ENCODE results near the gene EFNA2. TPM values are rescaled to one million over a fixed set of nuclear protein-coding genes. Genes with fewer than 3 reads are reported as not detected.

EFNA2 gene
- total RNA-seq, 1 experiment from 2014 or later: 14.3 TPM

DNA sequence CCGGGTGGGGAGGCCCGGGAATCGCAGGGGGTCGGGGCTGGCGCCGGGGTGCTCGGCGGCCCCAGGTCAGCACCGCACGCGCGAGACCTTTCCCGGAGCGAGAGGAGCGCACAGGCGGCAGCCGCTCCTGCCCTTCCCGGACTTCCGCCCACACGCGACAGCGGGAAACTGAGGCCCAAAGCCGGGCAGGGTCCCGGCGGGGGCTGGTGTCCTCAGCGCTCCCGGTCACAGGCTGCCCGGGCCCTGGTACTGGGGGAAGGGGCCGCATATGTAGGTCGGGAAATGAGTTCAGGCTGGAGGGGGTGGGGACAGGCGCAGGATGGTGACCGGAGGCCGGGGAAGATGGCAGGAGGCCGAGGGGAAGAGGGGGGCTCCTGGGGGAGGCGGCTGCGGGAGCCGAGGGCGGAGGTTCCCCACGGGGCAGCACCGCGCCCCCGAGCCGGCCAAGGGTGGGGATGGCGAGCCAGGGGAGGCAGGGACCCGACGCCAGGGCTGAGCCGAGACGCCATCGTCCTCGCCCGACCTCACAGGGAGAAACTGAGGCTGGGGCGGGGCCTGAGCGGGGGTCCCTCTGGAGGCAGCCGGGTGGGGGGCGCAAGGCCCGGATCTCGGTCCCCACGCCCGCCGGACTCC, 48.5 kb upstream of the EFNA2 start:
- Histone ChIP-seq H3K4me1 (ENCODE audit: insufficient read depth, low read length) (no peaks in the 10 kb centered on the region), H3K9me3 (ENCODE audit: control insufficient read depth, low read depth, low read length) (no peaks in the 10 kb centered on the region), H4K5ac (ENCODE audit: insufficient read length, low read depth, low read length) (no peak overlapping the region), H3K14ac (ENCODE audit: insufficient read depth, low read length) (peak overlapping the region; percentile 13; the same call in 1 of the 2 replicates), H3K79me2 (ENCODE audit: insufficient read depth, low read length) (no peaks in the 10 kb centered on the region; the same call in 1 of the 2 replicates), H4K8ac (replicated peaks; ENCODE audit: insufficient read length, low read depth, low read length) (no peak overlapping the region), H3K27ac (ENCODE audit: insufficient read length, low read depth, low read length) (no peak overlapping the region), H2AFZ (ENCODE audit: low read length) (no peak overlapping the region), H2BK20ac (ENCODE audit: low read depth, low read length, poor library complexity, severe bottlenecking) (no peak overlapping the region), H2BK5ac (ENCODE audit: insufficient read length, low read length) (no peak overlapping the region), H2BK15ac (ENCODE audit: low read depth, low read length) (no peak overlapping the region), H3K23me2 (ENCODE audit: insufficient read length, low read depth, low read length, poor library complexity, severe bottlenecking) (peaks cover 11% of the 10 kb centered on the region), H3K27me3 (ENCODE audit: insufficient read depth, low read length) (no peaks in the 10 kb centered on the region), H3K79me1 (ENCODE audit: insufficient read depth, low read depth, low read length, poor library complexity, severe bottlenecking) (no peaks in the 10 kb centered on the region), H3T11ph (ENCODE audit: low read length) (no peak overlapping the region), H3K18ac (ENCODE audit: insufficient read length, low read depth, low read length) (no peak overlapping the region), H2BK120ac (ENCODE audit: low read depth, low read length, poor library complexity, severe bottlenecking) (no peak overlapping the region), H2AK5ac (ENCODE audit: insufficient read length, low read length) (no peak overlapping the region), H2BK12ac (ENCODE audit: insufficient read length, low read depth, low read length) (no peak overlapping the region), H4K91ac (ENCODE audit: insufficient read length, low read depth, low read length) (no peak overlapping the region), H4K20me1 (ENCODE audit: control insufficient read depth, insufficient read depth, insufficient read length) (no peaks in the 10 kb centered on the region), H3K4me2 (ENCODE audit: insufficient read depth, insufficient read length, low read length) (peak overlapping the region; percentile 53), H3K23ac (ENCODE audit: insufficient read length, low read depth, low read length) (no peak overlapping the region), H3K56ac (ENCODE audit: insufficient read length, low read depth, low read length) (no peak overlapping the region), H3K9ac (ENCODE audit: extremely low read depth, insufficient read length, low read length) (no peak overlapping the region), H3K4ac (ENCODE audit: low read depth, low read length) (no peak overlapping the region)
- peaks cover 13 to 16% of the 10 kb centered on the region in 2 experiments for H3K4me1 Mint-ChIP-seq
- H3K27me3 Mint-ChIP-seq (ENCODE audit: low read depth): peaks cover 1% of the 10 kb centered on the region
- no peak for DNase-seq
- H3K9me3 Mint-ChIP-seq: no peaks in the 10 kb centered on the region; a peak in 1 of 5 replicates
- TF ChIP-seq, protein P1, sequence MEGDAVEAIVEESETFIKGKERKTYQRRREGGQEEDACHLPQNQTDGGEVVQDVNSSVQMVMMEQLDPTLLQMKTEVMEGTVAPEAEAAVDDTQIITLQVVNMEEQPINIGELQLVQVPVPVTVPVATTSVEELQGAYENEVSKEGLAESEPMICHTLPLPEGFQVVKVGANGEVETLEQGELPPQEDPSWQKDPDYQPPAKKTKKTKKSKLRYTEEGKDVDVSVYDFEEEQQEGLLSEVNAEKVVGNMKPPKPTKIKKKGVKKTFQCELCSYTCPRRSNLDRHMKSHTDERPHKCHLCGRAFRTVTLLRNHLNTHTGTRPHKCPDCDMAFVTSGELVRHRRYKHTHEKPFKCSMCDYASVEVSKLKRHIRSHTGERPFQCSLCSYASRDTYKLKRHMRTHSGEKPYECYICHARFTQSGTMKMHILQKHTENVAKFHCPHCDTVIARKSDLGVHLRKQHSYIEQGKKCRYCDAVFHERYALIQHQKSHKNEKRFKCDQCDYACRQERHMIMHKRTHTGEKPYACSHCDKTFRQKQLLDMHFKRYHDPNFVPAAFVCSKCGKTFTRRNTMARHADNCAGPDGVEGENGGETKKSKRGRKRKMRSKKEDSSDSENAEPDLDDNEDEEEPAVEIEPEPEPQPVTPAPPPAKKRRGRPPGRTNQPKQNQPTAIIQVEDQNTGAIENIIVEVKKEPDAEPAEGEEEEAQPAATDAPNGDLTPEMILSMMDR (conservative IDR thresholded peaks at IDR 0.05): no peak
- WGBS (ENCODE audit: extremely low coverage, insufficient read length, low lambda C conversion rate): no CpG with 5 or more reads among the region's 60 CpGs
- H3K36me3 Mint-ChIP-seq (ENCODE audit: insufficient read depth in 1 of 3, low read depth in 3 of 3): peaks cover 0 to 26% (median 14%) of the 10 kb centered on the region in 3 experiments; a peak in 5 of 7 replicates
- peak overlapping the region; percentile 68 to 82 for H3K4me3 Mint-ChIP-seq
- no peak overlapping the region for H3K27ac Mint-ChIP-seq
